RWPE2 (cell line): ENCODE data around the gene RPUSD4.

Experiments used
- ATAC-seq: fragments of 200-7000 bp; cut with Tn5 transposase; 3 replicates; pipeline ENCODE4 v1.9.1; 2021; ENCODE audit warnings: low read depth
- DNase-seq: peaks from one replicate; pipeline ENCODE4 v3.0.0-alpha.2; 2020; ENCODE audit warnings: low spot score
- H3K27ac ChIP-seq: fragments of 450-650 bp; 2 replicates; pipeline ENCODE4 v1.5.1; 2017; ENCODE audit warnings: mild to moderate bottlenecking; ENCODE audit not compliant: poor library complexity, severe bottlenecking
- H3K27me3 ChIP-seq: fragments of 250-450 bp; sonication (Bioruptor Pico); 2 replicates; pipeline ENCODE4 v1.5.1; 2021; ENCODE audit warnings: mild to moderate bottlenecking, moderate library complexity; ENCODE audit not compliant: insufficient read depth, poor library complexity, severe bottlenecking
- H3K36me3 ChIP-seq: fragments of 250-450 bp; sonication (Bioruptor Pico); 2 replicates; pipeline ENCODE4 v1.5.1; 2020; ENCODE audit warnings: low read depth, mild to moderate bottlenecking, moderate library complexity
- H3K4me1 ChIP-seq: fragments of 250-450 bp; sonication (Bioruptor Pico); 2 replicates; pipeline ENCODE4 v1.5.1; 2021; ENCODE audit warnings: mild to moderate bottlenecking, moderate library complexity; ENCODE audit not compliant: insufficient read depth, poor library complexity, severe bottlenecking
- H3K4me3 ChIP-seq: fragments of 250-450 bp; sonication (Bioruptor Pico); 2 replicates; pipeline ENCODE4 v1.5.1; 2021; ENCODE audit warnings: mild to moderate bottlenecking, moderate library complexity; ENCODE audit not compliant: severe bottlenecking
- H3K9me3 ChIP-seq: fragments of 250-450 bp; sonication (Bioruptor Pico); 2 replicates; pipeline ENCODE4 v1.5.1; 2021; ENCODE audit warnings: mild to moderate bottlenecking, moderate library complexity; ENCODE audit not compliant: severe bottlenecking
- TF ChIP-seq, protein P1 (sequence below): fragments of 450-650 bp; IDR thresholded peaks from one replicate; pipeline ENCODE4 v1.5.1; 2017; ENCODE audit warnings: mild to moderate bottlenecking, moderate library complexity; ENCODE audit not compliant: poor library complexity, severe bottlenecking

RPUSD4 gene

GRCh38 chr11:126160345-126161022, 51.0 kb downstream of the RPUSD4 start:
- ATAC-seq (no peak), DNase-seq (no peak)
- Histone ChIP-seq H3K27ac (no peak overlapping the region), H3K27me3 (no peaks in the 10 kb centered on the region), H3K4me3 (no peak overlapping the region), H3K4me1 (no peaks in the 10 kb centered on the region), H3K36me3 (no peaks in the 10 kb centered on the region), H3K9me3 (no peaks in the 10 kb centered on the region)
- TF ChIP-seq, protein P1, sequence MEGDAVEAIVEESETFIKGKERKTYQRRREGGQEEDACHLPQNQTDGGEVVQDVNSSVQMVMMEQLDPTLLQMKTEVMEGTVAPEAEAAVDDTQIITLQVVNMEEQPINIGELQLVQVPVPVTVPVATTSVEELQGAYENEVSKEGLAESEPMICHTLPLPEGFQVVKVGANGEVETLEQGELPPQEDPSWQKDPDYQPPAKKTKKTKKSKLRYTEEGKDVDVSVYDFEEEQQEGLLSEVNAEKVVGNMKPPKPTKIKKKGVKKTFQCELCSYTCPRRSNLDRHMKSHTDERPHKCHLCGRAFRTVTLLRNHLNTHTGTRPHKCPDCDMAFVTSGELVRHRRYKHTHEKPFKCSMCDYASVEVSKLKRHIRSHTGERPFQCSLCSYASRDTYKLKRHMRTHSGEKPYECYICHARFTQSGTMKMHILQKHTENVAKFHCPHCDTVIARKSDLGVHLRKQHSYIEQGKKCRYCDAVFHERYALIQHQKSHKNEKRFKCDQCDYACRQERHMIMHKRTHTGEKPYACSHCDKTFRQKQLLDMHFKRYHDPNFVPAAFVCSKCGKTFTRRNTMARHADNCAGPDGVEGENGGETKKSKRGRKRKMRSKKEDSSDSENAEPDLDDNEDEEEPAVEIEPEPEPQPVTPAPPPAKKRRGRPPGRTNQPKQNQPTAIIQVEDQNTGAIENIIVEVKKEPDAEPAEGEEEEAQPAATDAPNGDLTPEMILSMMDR, result no peak

GRCh38 chr11:126159719-126160344, 51.6 kb downstream of the RPUSD4 start:
- TF ChIP-seq, protein P1, result no peak
- DNase-seq (no peak), ATAC-seq (no peak)
- Histone ChIP-seq H3K36me3 (no peaks in the 10 kb centered on the region), H3K27me3 (no peaks in the 10 kb centered on the region), H3K27ac (no peak overlapping the region), H3K4me3 (no peak overlapping the region), H3K4me1 (no peaks in the 10 kb centered on the region), H3K9me3 (no peaks in the 10 kb centered on the region)

DNA sequence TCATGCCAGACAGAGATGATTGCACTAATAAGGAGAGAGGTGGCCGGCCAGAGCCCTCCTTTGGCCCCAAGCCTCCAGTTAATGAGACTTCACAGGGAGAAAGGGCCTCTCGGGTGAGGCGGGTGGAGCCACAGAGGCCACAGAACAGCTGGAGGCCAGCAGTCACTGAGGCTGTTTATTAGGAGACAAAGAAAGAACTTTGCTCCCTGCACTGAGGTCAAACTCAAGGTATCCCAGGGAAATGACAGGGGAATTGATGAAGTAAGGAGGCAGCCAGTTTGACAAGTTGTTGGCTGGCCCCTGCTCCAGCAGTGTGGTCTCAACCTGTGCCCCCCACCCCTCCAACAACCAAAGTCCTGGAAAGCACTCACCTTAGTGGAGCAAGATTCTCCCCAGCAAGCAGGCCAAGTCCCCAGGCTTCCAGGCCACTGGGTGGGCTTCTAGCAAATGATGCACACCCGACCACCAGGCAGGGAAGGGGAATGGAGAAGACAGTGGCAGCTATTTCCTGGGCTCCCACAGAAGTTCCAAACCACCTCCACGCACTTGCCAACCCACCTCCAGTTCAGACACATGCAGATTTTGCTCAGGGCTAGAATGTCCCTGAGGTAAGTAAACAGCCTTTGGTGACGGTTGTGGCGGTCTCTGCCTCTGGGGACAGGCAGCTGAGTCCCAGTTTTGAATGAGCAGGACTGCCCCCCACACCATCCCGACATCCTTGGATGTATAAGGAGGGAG, 53.2 kb downstream of the RPUSD4 start:
- H3K4me1 ChIP-seq, result no peaks in the 10 kb centered on the region
- H3K27me3 ChIP-seq, result no peaks in the 10 kb centered on the region
- no peak for DNase-seq
- no peak overlapping the region for H3K4me3 ChIP-seq
- TF ChIP-seq, protein P1, result no peak
- H3K27ac ChIP-seq, result no peak overlapping the region
- H3K9me3 ChIP-seq, result no peaks in the 10 kb centered on the region
- no peaks in the 10 kb centered on the region for H3K36me3 ChIP-seq
- no peak for ATAC-seq

DNA sequence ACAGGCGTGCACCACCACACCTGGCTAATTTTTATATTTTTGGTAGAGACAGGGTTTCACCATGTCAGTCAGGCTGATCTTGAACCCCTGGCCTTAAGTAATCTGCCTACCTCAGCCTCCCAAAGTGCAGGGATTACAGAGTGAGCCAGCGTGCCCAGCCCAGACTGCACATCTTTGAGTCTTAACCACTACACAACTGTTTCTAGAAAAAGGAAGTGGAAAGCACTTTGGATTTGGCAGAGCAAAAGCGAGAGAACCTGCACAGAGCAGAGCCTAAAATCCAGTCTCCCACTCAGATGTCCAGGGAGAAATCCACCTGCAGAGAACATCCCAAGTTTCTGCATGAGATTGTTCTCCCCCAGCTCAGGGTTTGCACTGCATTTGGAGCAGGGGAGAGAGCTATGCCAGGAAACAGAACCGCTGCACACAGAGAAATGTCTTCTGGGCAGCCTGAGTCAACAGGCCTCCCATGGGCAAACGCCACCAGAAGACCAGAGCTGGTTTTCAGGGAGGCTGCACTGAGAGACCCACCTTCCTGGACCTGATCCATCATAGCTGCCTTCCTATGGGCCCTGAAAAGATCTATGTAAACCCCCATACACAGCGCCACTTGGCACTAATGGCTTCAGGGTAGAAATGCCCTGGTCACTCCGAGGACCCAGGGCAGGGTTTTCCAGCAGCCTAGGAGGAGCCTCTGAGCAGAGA, 54.0 kb downstream of the RPUSD4 start:
- TF ChIP-seq, protein P1, result no peak
- no peak overlapping the region for H3K4me3 ChIP-seq

More for the DNA sequence above, 54.0 kb downstream of the RPUSD4 start:
- no peak for DNase-seq
- no peaks in the 10 kb centered on the region for H3K27me3 ChIP-seq
- H3K36me3 ChIP-seq, result no peaks in the 10 kb centered on the region
- H3K4me1 ChIP-seq, result no peaks in the 10 kb centered on the region
- no peaks in the 10 kb centered on the region for H3K9me3 ChIP-seq
- no peak for ATAC-seq
- H3K27ac ChIP-seq, result no peak overlapping the region
